HepG2 (cell line): ENCODE data around the gene OR10V1.

Source experiments
- DNMT1 ChIP-seq: sonication (generic); formaldehyde crosslinking; IDR thresholded peaks from 2 replicates; pipeline ENCODE4 v1.5.1; 2020; ENCODE audit warnings: mild to moderate bottlenecking, missing genetic modification reagents
- ELF4 ChIP-seq: sonication (generic); formaldehyde crosslinking; IDR thresholded peaks from 2 replicates; pipeline ENCODE4 v1.5.0; 2020; ENCODE audit warnings: missing genetic modification reagents, mild to moderate bottlenecking, moderate library complexity, borderline replicate concordance
- HES4 ChIP-seq: sonication (generic); formaldehyde crosslinking; IDR thresholded peaks from 2 replicates; pipeline ENCODE4 v1.9.0; 2021; ENCODE audit warnings: mild to moderate bottlenecking, missing genetic modification reagents, borderline replicate concordance
- IRF2 ChIP-seq: IDR thresholded peaks from 2 replicates; pipeline ENCODE4 v1.6.1; 2018; ENCODE audit warnings: missing genetic modification reagents, missing compliant biosample characterization
- JUN ChIP-seq: sonication (generic); formaldehyde crosslinking; IDR thresholded peaks from 2 replicates; pipeline ENCODE4 v1.4.0; 2020; ENCODE audit warnings: mild to moderate bottlenecking, missing genetic modification reagents
- MXD4 ChIP-seq: IDR thresholded peaks from 2 replicates; pipeline ENCODE4 v1.6.1; 2016; ENCODE audit warnings: mild to moderate bottlenecking, missing biosample characterization, missing genetic modification reagents
- PHB2 ChIP-seq: fragments of 450-650 bp; IDR thresholded peaks from 2 replicates; pipeline ENCODE4 v1.6.1; 2018; ENCODE audit not compliant: partially characterized antibody
- POLR2AphosphoS5 ChIP-seq: IDR thresholded peaks from 2 replicates; pipeline ENCODE4 v1.6.1; 2012; ENCODE audit warnings: low read depth, low read length
- PRPF4 ChIP-seq: fragments of 200-400 bp; formaldehyde crosslinking; IDR thresholded peaks from 2 replicates; pipeline ENCODE4 v1.6.1; 2016; ENCODE audit warnings: low read length, low read depth; ENCODE audit not compliant: poor library complexity, severe bottlenecking
- SP2 ChIP-seq: sonication (generic); formaldehyde crosslinking; IDR thresholded peaks from 2 replicates; pipeline ENCODE4 v1.5.1; 2020; ENCODE audit warnings: mild to moderate bottlenecking, missing genetic modification reagents
- ZNF615 ChIP-seq: sonication (generic); formaldehyde crosslinking; IDR thresholded peaks from 2 replicates; pipeline ENCODE4 v1.5.0; 2020; ENCODE audit warnings: mild to moderate bottlenecking, missing genetic modification reagents, borderline replicate concordance
- TF ChIP-seq, protein P1 (sequence below): sonication (generic); formaldehyde crosslinking; IDR thresholded peaks from 2 replicates; pipeline ENCODE4 v1.5.0; 2020; ENCODE audit warnings: mild to moderate bottlenecking, missing genetic modification reagents, moderate library complexity

DNA sequence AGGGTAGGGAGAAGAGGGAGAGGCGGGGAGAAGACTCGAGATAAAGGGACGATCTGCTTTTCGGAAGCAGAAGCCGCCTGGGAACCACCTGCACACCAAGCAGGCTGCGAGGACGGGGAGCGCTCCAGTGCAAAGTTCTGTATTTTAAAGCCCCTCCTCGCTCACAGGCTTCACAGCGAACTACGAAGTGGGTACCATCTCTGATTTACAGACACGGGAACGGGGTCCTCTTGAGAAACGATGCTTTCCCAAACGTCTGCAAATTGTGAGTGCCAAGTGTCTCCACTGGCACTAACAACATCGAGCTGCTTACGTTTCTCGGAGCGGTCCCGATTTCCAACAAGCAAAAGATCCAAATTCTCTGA lies 40.8 kb upstream of the OR10V1 start:
- TF ChIP-seq MXD4 (CRISPR knock-in tag) (no peak), ZNF615 (CRISPR knock-in tag) (no peak), POLR2AphosphoS5 (no peak), PRPF4 (no peak), IRF2 (CRISPR knock-in tag) (no peak), DNMT1 (CRISPR knock-in tag) (no peak), ELF4 (CRISPR knock-in tag) (no peak), HES4 (no peak), SP2 (CRISPR knock-in tag) (no peak), PHB2 (no peak), JUN (no peak)
- TF ChIP-seq, protein P1, sequence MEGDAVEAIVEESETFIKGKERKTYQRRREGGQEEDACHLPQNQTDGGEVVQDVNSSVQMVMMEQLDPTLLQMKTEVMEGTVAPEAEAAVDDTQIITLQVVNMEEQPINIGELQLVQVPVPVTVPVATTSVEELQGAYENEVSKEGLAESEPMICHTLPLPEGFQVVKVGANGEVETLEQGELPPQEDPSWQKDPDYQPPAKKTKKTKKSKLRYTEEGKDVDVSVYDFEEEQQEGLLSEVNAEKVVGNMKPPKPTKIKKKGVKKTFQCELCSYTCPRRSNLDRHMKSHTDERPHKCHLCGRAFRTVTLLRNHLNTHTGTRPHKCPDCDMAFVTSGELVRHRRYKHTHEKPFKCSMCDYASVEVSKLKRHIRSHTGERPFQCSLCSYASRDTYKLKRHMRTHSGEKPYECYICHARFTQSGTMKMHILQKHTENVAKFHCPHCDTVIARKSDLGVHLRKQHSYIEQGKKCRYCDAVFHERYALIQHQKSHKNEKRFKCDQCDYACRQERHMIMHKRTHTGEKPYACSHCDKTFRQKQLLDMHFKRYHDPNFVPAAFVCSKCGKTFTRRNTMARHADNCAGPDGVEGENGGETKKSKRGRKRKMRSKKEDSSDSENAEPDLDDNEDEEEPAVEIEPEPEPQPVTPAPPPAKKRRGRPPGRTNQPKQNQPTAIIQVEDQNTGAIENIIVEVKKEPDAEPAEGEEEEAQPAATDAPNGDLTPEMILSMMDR (CRISPR knock-in tag): no peak
